Neural progenitor cell (in vitro differentiated cells): ENCODE measurements around the gene MSH6.

Experiments used
- CTCF ChIP-seq: fragments of 200-600 bp; sonication (generic); IDR thresholded peaks from 2 replicates; pipeline ENCODE4 v1.5.1; 2017; ENCODE audit warnings: antibody characterized with exemption, mild to moderate bottlenecking
- EZH2 ChIP-seq: fragments of 200-600 bp; sonication (generic); IDR thresholded peaks from 2 replicates; pipeline ENCODE4 v1.6.1; 2017; ENCODE audit warnings: antibody characterized with exemption, mild to moderate bottlenecking, moderate library complexity

GRCh38 chr2:47799031-47799609 is 16.2 kb downstream of the MSH6 start:
- TF ChIP-seq CTCF (no peak), EZH2 (no peak)
